Fibroblast of lung (primary cell): ENCODE measurements around the gene NNT.

Source experiments
- EZH2 ChIP-seq: IDR thresholded peaks from 2 replicates; pipeline ENCODE4 v1.5.1; 2012; ENCODE audit warnings: low read length, control low read depth, mild to moderate bottlenecking; ENCODE audit errors: missing control alignments
- TF ChIP-seq, protein P1 (sequence below), 2 donors: IDR thresholded peaks in 1 of 2; conservative IDR thresholded peaks in 1 of 2; 1 replicate in 1 of 2; 2 replicates in 1 of 2; pipeline ENCODE4 v1.5.1; 2011 to 2012; ENCODE audit warnings: low read length in 2 of 2, control low read depth in 1 of 2, inconsistent platforms in 1 of 2, low read depth in 1 of 2, mild to moderate bottlenecking in 1 of 2

DNA sequence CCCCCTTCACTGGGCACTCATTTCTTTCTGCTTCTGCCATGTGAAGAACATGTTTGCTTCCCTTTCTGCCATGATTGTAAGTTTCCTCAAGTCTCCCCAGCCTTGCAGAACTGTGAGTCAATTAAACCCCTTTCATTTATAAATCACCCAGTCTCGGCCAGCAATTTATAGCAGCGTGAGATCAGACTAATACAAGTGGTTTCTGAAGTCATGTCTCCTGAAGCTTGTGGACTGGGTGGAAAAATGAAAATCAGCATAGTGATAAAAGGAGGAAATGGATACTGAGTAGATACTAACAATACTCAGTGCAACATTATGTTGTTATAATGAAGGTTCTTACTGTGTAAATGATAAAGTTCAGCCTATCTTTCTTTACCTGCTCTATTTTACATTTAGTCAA, 35.1 kb downstream of the NNT start:
- TF ChIP-seq EZH2, result no peak
- TF ChIP-seq, protein P1, sequence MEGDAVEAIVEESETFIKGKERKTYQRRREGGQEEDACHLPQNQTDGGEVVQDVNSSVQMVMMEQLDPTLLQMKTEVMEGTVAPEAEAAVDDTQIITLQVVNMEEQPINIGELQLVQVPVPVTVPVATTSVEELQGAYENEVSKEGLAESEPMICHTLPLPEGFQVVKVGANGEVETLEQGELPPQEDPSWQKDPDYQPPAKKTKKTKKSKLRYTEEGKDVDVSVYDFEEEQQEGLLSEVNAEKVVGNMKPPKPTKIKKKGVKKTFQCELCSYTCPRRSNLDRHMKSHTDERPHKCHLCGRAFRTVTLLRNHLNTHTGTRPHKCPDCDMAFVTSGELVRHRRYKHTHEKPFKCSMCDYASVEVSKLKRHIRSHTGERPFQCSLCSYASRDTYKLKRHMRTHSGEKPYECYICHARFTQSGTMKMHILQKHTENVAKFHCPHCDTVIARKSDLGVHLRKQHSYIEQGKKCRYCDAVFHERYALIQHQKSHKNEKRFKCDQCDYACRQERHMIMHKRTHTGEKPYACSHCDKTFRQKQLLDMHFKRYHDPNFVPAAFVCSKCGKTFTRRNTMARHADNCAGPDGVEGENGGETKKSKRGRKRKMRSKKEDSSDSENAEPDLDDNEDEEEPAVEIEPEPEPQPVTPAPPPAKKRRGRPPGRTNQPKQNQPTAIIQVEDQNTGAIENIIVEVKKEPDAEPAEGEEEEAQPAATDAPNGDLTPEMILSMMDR (conservative IDR thresholded peaks at IDR 0.05 in 1 of 2, IDR thresholded peaks at IDR 0.05 in 1 of 2; ENCODE audit: low read depth in 1 of 2, low read length in 2 of 2), result no peak
